Activated CD8-positive, alpha-beta memory T cell treated with anti-CD3 and anti-CD28 coated beads, Interleukin-2, amount 10 ng/mL, durations not matched to agents 7 days and 5 days (primary cell): Measurements from ENCODE around the gene FBXW5. TPM values are rescaled to one million over a fixed set of nuclear protein-coding genes. Genes with fewer than 3 reads are reported as not detected.

Source experiments
- ATAC-seq: fragments of 150-1000 bp; cut with Tn5 transposase; one replicate; pipeline ENCODE4 v1.10.0; 2021; ENCODE audit warnings: moderate library complexity
- CTCF ChIA-PET: fragments of 350-600 bp; sonication (Branson Sonifier 250); formaldehyde crosslinking; loops from one replicate; lab custom pipeline; 2021; ENCODE audit warnings: antibody characterized with exemption; lab: Charles Lee
- DNase-seq: peaks from one replicate; pipeline ENCODE4 v3.0.0-alpha.2; 2020
- H3K27ac Mint-ChIP-seq: one replicate; pipeline ENCODE4 v1.8.0; 2021; ENCODE audit warnings: mild to moderate bottlenecking, mixed read lengths
- H3K27me3 Mint-ChIP-seq: one replicate; pipeline ENCODE4 v1.8.0; 2021; ENCODE audit warnings: mixed read lengths
- H3K36me3 Mint-ChIP-seq: one replicate; pipeline ENCODE4 v1.8.0; 2021; ENCODE audit warnings: mild to moderate bottlenecking, mixed read lengths
- H3K4me1 Mint-ChIP-seq: one replicate; pipeline ENCODE4 v1.8.0; 2021; ENCODE audit warnings: mixed read lengths
- H3K4me3 Mint-ChIP-seq: one replicate; pipeline ENCODE4 v1.8.0; 2021; ENCODE audit warnings: mild to moderate bottlenecking, moderate library complexity, mixed read lengths
- H3K9me3 Mint-ChIP-seq: one replicate; pipeline ENCODE4 v1.8.0; 2022; ENCODE audit warnings: low read depth, mixed read lengths
- total RNA-seq, 2 experiments: library from RNA; stranded (reverse); gene quantifications; one replicate each; pipeline ENCODE4 v1.2.3, GENCODE V29; 2021

Gene FBXW5
- total RNA-seq, 2 experiments from 2014 or later = 106 to 107 TPM

DNA sequence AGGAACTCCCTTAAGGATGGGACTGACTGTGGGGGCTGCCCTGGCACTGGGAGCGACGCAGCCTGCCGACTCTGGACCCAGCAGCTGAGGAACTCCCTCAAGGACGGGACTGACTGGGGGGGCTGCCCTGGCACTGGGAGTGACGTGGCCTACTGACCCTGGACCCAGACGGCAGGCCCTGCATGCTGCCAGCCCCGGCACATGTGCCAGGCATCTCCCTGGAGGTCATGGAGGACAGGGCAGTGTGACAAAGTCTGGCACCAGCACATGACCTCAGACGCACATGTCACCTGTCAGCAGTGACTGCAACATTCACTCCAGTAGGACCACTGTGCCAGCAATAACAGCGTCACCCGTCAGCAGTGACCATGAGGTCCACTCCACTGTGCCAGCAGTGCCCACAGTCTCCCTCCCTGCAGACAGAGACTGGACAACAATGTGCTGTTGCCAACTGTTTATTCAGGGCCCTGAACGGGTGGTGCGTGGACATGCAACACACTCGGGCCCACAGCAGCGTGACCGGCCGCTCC is 4.5 kb downstream of the FBXW5 start:
- ATAC-seq = no peak
- CTCF ChIA-PET = no interaction called here
- no peaks in the 10 kb centered on the region for H3K27me3 Mint-ChIP-seq

DNA sequence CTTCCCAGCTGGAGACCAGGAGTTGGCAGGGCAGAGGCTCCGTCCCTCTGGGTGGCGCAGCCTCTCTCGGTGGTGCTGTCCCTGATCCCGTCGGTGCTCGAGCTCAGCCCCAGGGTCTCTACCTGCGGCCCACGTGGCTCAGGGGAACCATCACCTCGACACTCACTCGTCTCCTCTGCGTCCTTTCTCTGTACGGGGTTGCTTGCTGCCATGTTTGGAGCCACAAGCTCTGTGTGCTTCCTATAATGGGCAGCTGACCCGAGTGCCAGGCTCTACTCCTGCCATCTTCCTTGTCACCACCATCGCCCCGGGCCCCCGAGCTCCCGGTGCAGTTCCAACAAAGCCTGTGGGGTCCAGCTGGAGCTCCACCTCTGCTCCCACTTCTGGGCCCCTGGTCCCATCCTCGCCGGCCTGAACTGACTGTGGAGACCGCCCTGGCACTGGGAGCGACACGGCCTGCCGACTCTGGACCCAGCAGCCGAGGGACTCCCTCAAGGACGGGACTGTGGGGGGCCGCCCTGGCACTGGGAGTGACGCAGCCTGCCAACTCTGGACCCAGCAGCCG is 5.0 kb downstream of the FBXW5 start:
- Mint-ChIP-seq H3K4me3 (no peak overlapping the region), H3K36me3 (peaks cover 25% of the 10 kb centered on the region), H3K27me3 (no peaks in the 10 kb centered on the region), H3K4me1 (peaks cover 10% of the 10 kb centered on the region), H3K27ac (no peak overlapping the region), H3K9me3 (no peaks in the 10 kb centered on the region)
- CTCF ChIA-PET = interaction anchor here (0.9 kb wide), 1 partner anchor 97 kb away, joined by 4 read pairs; the partner anchor contains the start of gene AJM1
- DNase-seq = no peak
- no peak for ATAC-seq

More for the DNA sequence above, 4.5 kb downstream of the FBXW5 start:
- no peak for DNase-seq
- H3K4me1 Mint-ChIP-seq = peaks cover 14% of the 10 kb centered on the region
- peaks cover 24% of the 10 kb centered on the region for H3K36me3 Mint-ChIP-seq
- no peak overlapping the region for H3K27ac Mint-ChIP-seq
- H3K9me3 Mint-ChIP-seq = no peaks in the 10 kb centered on the region
- no peak overlapping the region for H3K4me3 Mint-ChIP-seq

- DNase-seq (no peak), ATAC-seq (no peak)
- CTCF ChIA-PET = interaction anchor here (0.6 to 1.5 kb wide), 3 partner anchors 56 to 467 kb away, joined by 3 to 6 read pairs (median 3); partner anchors contain the start of gene AJM1
- Mint-ChIP-seq H3K36me3 (peaks cover 33% of the 10 kb centered on the region), H3K9me3 (no peaks in the 10 kb centered on the region), H3K27me3 (no peaks in the 10 kb centered on the region), H3K27ac (no peak overlapping the region), H3K4me1 (peaks cover 5% of the 10 kb centered on the region), H3K4me3 (no peak overlapping the region)
Observed at GRCh38 chr9:136937186-136938001, 7.1 kb downstream of the FBXW5 start.

GRCh38 chr9:136936645-136937170 is 7.8 kb downstream of the FBXW5 start:
- Mint-ChIP-seq H3K4me3 (no peak overlapping the region), H3K9me3 (no peaks in the 10 kb centered on the region), H3K27ac (no peak overlapping the region), H3K4me1 (peaks cover 6% of the 10 kb centered on the region), H3K27me3 (no peaks in the 10 kb centered on the region), H3K36me3 (peaks cover 33% of the 10 kb centered on the region)
- no peak for ATAC-seq
- CTCF ChIA-PET = interaction anchor here (1.2 to 1.5 kb wide), 2 partner anchors 55 to 94 kb away, joined by 3 to 6 read pairs; partner anchors contain the start of gene AJM1
- DNase-seq = no peak

DNA sequence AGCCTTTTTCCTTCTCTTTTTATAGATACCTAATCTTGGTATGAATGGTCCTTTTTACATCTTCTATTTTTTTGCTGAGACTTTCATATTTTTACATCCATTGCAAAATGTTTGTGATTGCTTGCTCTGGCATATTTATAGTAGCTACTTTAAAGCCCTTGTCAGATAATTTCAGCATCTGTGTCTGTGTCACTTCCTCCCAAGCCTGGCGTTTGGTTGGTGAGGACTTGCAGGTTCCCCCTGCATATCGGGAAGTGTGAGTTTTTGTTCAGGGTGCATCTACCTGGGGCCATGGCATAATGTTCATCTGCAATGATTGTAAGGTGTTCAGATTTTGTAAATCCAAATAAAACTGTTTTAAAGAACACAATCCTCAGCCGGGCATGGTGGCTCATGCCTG is 8.9 kb downstream of the FBXW5 start:
- Mint-ChIP-seq H3K4me3 (no peak overlapping the region), H3K4me1 (peaks cover 7% of the 10 kb centered on the region), H3K9me3 (no peaks in the 10 kb centered on the region), H3K36me3 (peaks cover 32% of the 10 kb centered on the region), H3K27ac (no peak overlapping the region), H3K27me3 (no peaks in the 10 kb centered on the region)
- CTCF ChIA-PET = no interaction called here
- no peak for DNase-seq
- ATAC-seq = no peak

DNA sequence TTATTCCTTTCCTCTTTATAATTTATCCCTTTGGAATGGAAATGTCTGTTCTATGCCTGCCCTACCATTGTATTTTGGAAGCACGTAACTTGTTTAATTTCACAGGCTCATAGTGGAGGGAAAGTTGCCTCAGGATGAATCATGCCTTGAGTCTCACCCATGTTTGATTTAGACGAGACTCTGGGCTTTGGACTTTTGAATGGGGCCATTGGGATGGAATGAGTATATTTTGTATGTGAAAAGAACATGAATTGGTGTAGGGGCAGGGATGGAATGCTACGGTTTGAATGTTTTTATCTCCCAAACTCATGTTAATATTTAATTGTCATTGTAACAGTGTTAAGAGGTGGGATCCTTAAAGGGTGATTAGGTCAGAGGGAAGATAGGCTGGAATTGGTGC is 10.3 kb downstream of the FBXW5 start:
- H3K27me3 Mint-ChIP-seq = no peaks in the 10 kb centered on the region
- CTCF ChIA-PET = no interaction called here
- H3K27ac Mint-ChIP-seq = no peak overlapping the region
- peaks cover 7% of the 10 kb centered on the region for H3K4me1 Mint-ChIP-seq
- no peaks in the 10 kb centered on the region for H3K9me3 Mint-ChIP-seq
- peaks cover 32% of the 10 kb centered on the region for H3K36me3 Mint-ChIP-seq
- no peak for DNase-seq
- no peak overlapping the region for H3K4me3 Mint-ChIP-seq
- no peak for ATAC-seq

DNA sequence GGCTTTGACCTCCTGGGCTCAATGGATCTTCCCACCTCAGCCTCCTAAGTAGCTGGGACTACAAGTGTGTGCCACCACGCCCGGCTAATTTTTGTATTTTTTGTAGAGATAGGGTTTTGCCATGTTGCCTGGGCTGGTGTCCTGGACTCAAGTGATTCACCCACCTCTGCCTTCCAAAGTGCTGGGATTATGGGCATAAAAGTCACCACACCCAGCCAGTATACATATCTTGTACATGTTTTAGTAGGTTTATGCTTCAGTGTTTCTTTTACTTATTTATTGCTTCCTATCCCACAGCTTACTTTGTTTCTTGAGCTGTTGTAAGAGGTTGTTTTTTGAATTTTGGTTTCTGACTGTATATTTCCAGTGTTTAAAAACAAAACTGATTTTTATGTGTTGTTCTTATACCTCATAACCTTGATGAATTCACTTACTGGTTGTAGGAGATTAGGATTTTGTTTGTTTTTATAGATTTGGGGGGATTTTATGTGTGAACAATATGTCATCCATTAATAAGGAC is 12.9 kb downstream of the FBXW5 start:
- no peak overlapping the region for H3K27ac Mint-ChIP-seq
- H3K4me1 Mint-ChIP-seq = peaks cover 5% of the 10 kb centered on the region
- CTCF ChIA-PET = no interaction called here
- DNase-seq (no peak), ATAC-seq (no peak)
- H3K27me3 Mint-ChIP-seq = no peaks in the 10 kb centered on the region
- H3K9me3 Mint-ChIP-seq = no peaks in the 10 kb centered on the region
- H3K4me3 Mint-ChIP-seq = no peak overlapping the region
- H3K36me3 Mint-ChIP-seq = peaks cover 33% of the 10 kb centered on the region

- Mint-ChIP-seq H3K4me1 (peaks cover 6% of the 10 kb centered on the region), H3K4me3 (no peak overlapping the region), H3K9me3 (no peaks in the 10 kb centered on the region), H3K36me3 (peaks cover 38% of the 10 kb centered on the region), H3K27ac (no peak overlapping the region), H3K27me3 (no peaks in the 10 kb centered on the region)
- ATAC-seq (no peak), DNase-seq (no peak)
- CTCF ChIA-PET = no interaction called here
Observed at GRCh38 chr9:136930014-136930413, 14.5 kb downstream of the FBXW5 start.

DNA sequence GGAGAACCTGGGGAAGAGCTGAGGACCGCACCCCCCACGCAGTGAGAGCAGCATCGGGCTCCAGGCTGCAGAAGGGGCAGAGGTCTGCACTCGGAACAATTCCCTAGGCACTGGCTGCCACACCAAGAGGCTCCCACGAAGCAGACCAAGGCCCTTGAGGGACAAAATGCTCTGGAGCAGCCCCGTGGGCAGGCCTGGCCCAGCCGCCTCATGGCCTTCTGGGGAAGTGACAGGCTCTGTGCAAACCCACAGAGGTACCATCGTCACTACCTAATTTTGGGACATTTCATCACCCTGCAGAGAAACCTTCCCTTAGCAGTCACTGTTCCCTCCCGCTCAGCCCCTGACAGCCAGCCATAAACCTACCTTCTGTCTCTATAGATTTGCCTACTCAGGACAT is 15.9 kb downstream of the FBXW5 start:
- H3K4me1 Mint-ChIP-seq = peaks cover 6% of the 10 kb centered on the region
- peaks cover 40% of the 10 kb centered on the region for H3K36me3 Mint-ChIP-seq
- DNase-seq (no peak), ATAC-seq (no peak)
- CTCF ChIA-PET = interaction anchor here (0.7 kb wide), 1 partner anchor 324 kb away, joined by 3 read pairs; no protein-coding TSS in a partner anchor
- no peak overlapping the region for H3K4me3 Mint-ChIP-seq
- no peaks in the 10 kb centered on the region for H3K27me3 Mint-ChIP-seq
- H3K27ac Mint-ChIP-seq = no peak overlapping the region
- no peaks in the 10 kb centered on the region for H3K9me3 Mint-ChIP-seq

DNA sequence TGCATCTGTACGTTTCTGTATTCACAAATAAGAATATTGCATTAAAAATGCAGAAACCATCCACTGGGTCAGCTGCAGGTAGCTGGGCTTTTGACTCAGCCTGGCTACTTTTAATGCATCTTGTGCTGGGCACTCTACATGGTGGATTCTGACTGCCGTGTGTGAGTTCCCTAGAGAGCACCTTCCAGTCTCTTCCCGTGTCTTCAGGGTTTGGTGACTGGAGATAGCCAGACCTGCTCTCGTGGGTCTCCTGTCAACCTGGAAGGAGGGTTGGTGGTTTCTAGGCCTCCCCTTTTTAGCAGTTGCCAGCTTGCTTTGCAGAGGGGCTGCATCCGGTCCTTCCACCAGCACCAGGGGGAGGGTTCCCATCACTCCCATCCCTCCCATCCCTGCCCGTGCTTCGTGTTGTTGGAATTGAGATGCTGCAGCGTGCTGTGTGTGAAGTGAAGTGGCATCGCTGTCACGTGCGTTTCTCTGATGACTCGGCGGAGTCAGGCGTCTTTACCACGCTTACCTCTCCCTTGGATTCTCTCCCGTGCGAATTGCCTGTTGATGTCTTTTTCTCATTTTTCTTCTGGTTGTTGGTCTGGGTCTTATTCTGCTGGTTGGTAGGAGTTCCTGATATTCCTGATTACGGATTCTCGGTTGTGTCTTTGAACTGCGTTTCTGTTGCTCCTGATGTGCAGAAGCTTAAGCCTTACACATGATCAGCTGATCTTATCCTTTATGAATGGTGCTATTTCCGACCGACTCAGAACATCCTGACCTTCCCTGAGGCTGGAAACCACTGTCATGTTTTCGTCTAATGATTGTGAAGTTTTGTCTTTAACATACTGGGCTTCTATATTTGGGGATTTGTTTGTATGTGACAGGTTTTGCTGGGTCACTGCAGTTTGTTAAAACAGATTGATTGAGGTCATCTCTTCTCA is 16.9 kb downstream of the FBXW5 start:
- Mint-ChIP-seq H3K27ac (peak overlapping the region; percentile 45), H3K4me3 (no peak overlapping the region)

GRCh38 chr9:136926749-136927148 is 17.8 kb downstream of the FBXW5 start:
- H3K9me3 Mint-ChIP-seq = no peaks in the 10 kb centered on the region
- no peak overlapping the region for H3K27ac Mint-ChIP-seq
- CTCF ChIA-PET = interaction anchor here (0.6 to 1.0 kb wide), 4 partner anchors 18 to 140 kb away, joined by 3 to 5 read pairs (median 3); partner anchors contain the start of genes AJM1 and FBXW5
- no peaks in the 10 kb centered on the region for H3K27me3 Mint-ChIP-seq
- H3K4me1 Mint-ChIP-seq = peaks cover 3% of the 10 kb centered on the region
- H3K4me3 Mint-ChIP-seq = no peak overlapping the region
- DNase-seq (no peak), ATAC-seq (no peak)
- peaks cover 33% of the 10 kb centered on the region for H3K36me3 Mint-ChIP-seq

More for the DNA sequence above, 16.9 kb downstream of the FBXW5 start:
- ATAC-seq = no peak
- no peak for DNase-seq
- Mint-ChIP-seq H3K9me3 (no peaks in the 10 kb centered on the region), H3K27me3 (no peaks in the 10 kb centered on the region), H3K36me3 (peaks cover 34% of the 10 kb centered on the region), H3K4me1 (peaks cover 3% of the 10 kb centered on the region)
- CTCF ChIA-PET = interaction anchor here (1.0 kb wide), 1 partner anchor 17 kb away, joined by 5 read pairs; the partner anchor contains the start of gene FBXW5

DNA sequence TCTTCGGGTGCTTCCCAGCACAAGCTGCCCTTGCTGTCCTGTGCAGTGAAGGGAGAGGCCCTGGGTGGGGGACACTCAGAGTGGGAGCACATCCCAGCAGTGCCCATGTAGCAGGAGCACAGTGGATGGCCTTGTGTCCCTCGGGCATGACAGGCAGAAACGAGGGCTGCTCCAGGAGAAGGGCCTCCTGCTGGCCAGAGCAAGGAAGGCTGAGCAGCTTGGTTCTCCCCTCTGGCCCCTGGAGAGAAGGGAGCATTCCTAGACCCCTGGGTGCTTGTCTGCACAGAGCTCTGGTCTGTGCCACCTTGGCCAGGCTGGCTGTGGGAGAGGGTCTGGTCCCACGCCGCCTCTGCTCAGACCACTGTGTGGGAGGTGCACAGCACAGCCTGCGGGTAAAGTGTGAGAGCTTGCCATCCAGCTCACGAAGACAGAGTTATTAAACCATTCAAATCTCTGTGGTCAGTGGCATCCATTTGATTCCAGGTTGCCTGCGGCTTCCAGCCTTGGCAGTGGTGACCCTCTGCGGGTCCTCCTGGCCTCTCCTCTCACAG is 18.3 kb downstream of the FBXW5 start:
- ATAC-seq = peak; percentile 23
- Mint-ChIP-seq H3K9me3 (no peaks in the 10 kb centered on the region), H3K4me3 (no peak overlapping the region), H3K4me1 (peaks cover 2% of the 10 kb centered on the region), H3K27ac (no peak overlapping the region), H3K27me3 (no peaks in the 10 kb centered on the region), H3K36me3 (peaks cover 32% of the 10 kb centered on the region)
- CTCF ChIA-PET = interaction anchor here (0.6 to 1.1 kb wide), 6 partner anchors 18 to 141 kb away, joined by 3 to 5 read pairs (median 3); partner anchors contain the start of genes AJM1 and FBXW5
- no peak for DNase-seq
